Measurements from ENCODE around the gene RHOH.
A peak's percentile ranks its signal among the peaks of the same experiment; 100 is the strongest.

The RHOH gene

DNA sequence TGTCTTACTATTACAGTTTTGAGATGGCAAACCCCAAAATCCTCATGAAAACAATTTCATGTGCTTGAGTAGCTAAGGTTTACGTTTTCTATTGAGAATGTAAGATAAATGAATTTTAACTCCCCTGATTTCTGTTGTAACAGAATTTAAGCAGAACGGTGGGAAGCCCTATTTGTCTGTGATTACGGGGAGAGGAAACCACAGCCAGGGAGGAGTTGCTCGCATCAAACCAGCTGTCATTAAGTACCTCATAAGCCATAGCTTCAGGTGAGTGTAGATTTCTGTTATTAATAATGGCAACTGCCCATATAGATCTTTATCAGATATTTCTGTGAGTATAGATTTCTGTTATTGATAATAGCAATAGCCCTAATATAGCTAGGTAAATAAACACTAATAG is 44.2 kb upstream of the RHOH start:
- H3K23ac ChIP-seq (ENCODE audit: low read length in 2 of 2), result no peak overlapping the region
- H2AFZ ChIP-seq (ENCODE audit: low read depth, low read length), result no peak overlapping the region
- H3K9ac ChIP-seq (ENCODE audit: low read length), result no peak overlapping the region
- H3K4me1 ChIP-seq (ENCODE audit: control insufficient read depth, insufficient read depth, low read depth, low read length), result peaks cover 3% of the 10 kb centered on the region
- H2AK5ac ChIP-seq (ENCODE audit: low read length, severe bottlenecking), result no peak overlapping the region
- no peaks in the 10 kb centered on the region for H3K79me1 ChIP-seq (replicated peaks; ENCODE audit: low read length, poor library complexity, severe bottlenecking)
- H3K9me3 ChIP-seq (ENCODE audit: control insufficient read depth, low read length), result no peaks in the 10 kb centered on the region
- H2BK12ac ChIP-seq (ENCODE audit: low read length in 2 of 2), result no peak overlapping the region
- no peak overlapping the region for H4K91ac ChIP-seq (ENCODE audit: low read length)
- H3K4me3 ChIP-seq (ENCODE audit: insufficient read depth in 1 of 2, low read depth in 1 of 2, low read length in 2 of 2), result no peak overlapping the region
- DNase-seq, result no peak
- no peak overlapping the region for H4K8ac ChIP-seq (ENCODE audit: low read length)
- no peak overlapping the region for H2BK5ac ChIP-seq (ENCODE audit: low read depth, low read length, poor library complexity, severe bottlenecking)
- H2BK120ac ChIP-seq (ENCODE audit: low read depth, low read length), result no peak overlapping the region
- H3K36me3 ChIP-seq (ENCODE audit: control insufficient read depth in 1 of 2, insufficient read depth in 2 of 2, low read depth in 1 of 2, low read length in 2 of 2), result peaks cover 0 to 4% of the 10 kb centered on the region in 2 experiments
- H3K27ac ChIP-seq (ENCODE audit: low read length, poor library complexity, severe bottlenecking), result no peak overlapping the region
- H3K27me3 ChIP-seq (ENCODE audit: control insufficient read depth in 1 of 2, insufficient read depth in 1 of 2, low read length in 2 of 2), result no peaks in the 10 kb centered on the region
- no peak overlapping the region for H3K4ac ChIP-seq (ENCODE audit: low read depth in 1 of 2, low read length in 2 of 2)
- 95% methylated on average over 3 of the region's 4 CpGs for WGBS
- H3K4me2 ChIP-seq (ENCODE audit: low read length, poor library complexity, severe bottlenecking), result no peak overlapping the region
- no peak overlapping the region for H2BK15ac ChIP-seq (ENCODE audit: low read depth, poor library complexity, severe bottlenecking)
- H3K18ac ChIP-seq (ENCODE audit: low read depth in 1 of 2, low read length in 2 of 2), result no peak overlapping the region
- H3K14ac ChIP-seq (ENCODE audit: low read length in 2 of 2), result no peak overlapping the region

DNA sequence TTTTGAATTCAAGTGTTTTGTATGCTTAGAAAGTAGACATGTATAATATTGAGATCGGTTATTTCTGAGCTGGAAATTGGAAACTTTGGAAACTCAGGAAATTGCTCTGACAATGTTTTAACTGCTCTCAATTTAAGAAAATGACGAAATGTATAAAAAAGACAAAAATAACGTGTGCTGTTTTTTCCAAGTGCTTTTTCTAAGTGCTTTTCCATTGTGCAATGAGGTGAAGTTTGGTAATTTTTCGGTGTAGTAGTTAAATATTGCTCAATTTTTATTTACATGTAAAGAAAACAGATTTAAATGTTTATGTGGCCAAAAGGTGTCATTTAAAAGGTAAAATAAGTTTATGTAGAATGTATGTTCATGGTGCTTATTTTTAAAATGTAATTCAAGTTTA is 39.4 kb upstream of the RHOH start:
- H4K8ac ChIP-seq (ENCODE audit: low read length), result no peak overlapping the region
- peak; percentile 16 for DNase-seq
- no peak overlapping the region for H3K14ac ChIP-seq (ENCODE audit: low read length in 2 of 2)
- no peak overlapping the region for H2BK120ac ChIP-seq (ENCODE audit: low read depth, low read length)
- no peak overlapping the region for H3K4ac ChIP-seq (ENCODE audit: low read depth in 1 of 2, low read length in 2 of 2)
- H2AFZ ChIP-seq (ENCODE audit: low read depth, low read length), result no peak overlapping the region
- no peak overlapping the region for H2AK5ac ChIP-seq (ENCODE audit: low read length, severe bottlenecking)
- H3K9me3 ChIP-seq (ENCODE audit: control insufficient read depth, low read length), result no peaks in the 10 kb centered on the region
- no peak overlapping the region for H3K4me3 ChIP-seq (ENCODE audit: insufficient read depth in 1 of 2, low read depth in 1 of 2, low read length in 2 of 2)
- no peaks in the 10 kb centered on the region for H3K27me3 ChIP-seq (ENCODE audit: control insufficient read depth in 1 of 2, insufficient read depth in 1 of 2, low read length in 2 of 2)
- no peak overlapping the region for H3K9ac ChIP-seq (ENCODE audit: low read length)
- H2BK12ac ChIP-seq (ENCODE audit: low read length in 2 of 2), result no peak overlapping the region
- no peaks in the 10 kb centered on the region for H3K79me1 ChIP-seq (replicated peaks; ENCODE audit: low read length, poor library complexity, severe bottlenecking)
- no peak overlapping the region for H3K27ac ChIP-seq (ENCODE audit: low read length, poor library complexity, severe bottlenecking)
- no peaks in the 10 kb centered on the region for H3K36me3 ChIP-seq (ENCODE audit: control insufficient read depth in 1 of 2, insufficient read depth in 2 of 2, low read depth in 1 of 2, low read length in 2 of 2)
- H3K23ac ChIP-seq (ENCODE audit: low read length in 2 of 2), result no peak overlapping the region
- no peak overlapping the region for H2BK5ac ChIP-seq (ENCODE audit: low read depth, low read length, poor library complexity, severe bottlenecking)
- WGBS, result 80% methylated on average over 4 of the region's 4 CpGs
- no peaks in the 10 kb centered on the region for H3K4me1 ChIP-seq (ENCODE audit: control insufficient read depth, insufficient read depth, low read depth, low read length)
- H3K18ac ChIP-seq (ENCODE audit: low read depth in 1 of 2, low read length in 2 of 2), result no peak overlapping the region
- H3K4me2 ChIP-seq (ENCODE audit: low read length, poor library complexity, severe bottlenecking), result no peak overlapping the region
- no peak overlapping the region for H4K91ac ChIP-seq (ENCODE audit: low read length)
- no peak overlapping the region for H2BK15ac ChIP-seq (ENCODE audit: low read depth, poor library complexity, severe bottlenecking)

DNA sequence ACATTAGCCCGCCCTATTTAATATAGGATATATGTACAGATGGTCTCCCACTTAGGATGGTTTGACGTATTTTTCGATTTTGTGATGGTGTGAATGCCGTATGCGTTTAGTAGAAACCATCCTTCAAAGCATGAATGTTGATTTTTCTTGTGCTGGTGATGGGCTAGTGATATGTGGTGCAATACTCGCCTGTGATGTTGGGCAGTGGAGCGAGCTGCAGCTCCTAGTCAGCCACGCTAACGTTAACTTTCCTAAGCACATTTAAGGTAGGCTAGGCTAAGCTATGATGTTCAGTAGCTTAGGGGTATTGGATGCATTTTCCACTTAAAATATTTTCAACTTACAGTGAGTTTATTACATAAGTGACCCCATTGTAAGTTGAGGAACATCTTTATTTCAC is 36.6 kb upstream of the RHOH start:
- Histone ChIP-seq H3K18ac (ENCODE audit: low read depth in 1 of 2, low read length in 2 of 2) (no peak overlapping the region), H4K8ac (ENCODE audit: low read length) (no peak overlapping the region), H3K9me3 (ENCODE audit: control insufficient read depth, low read length) (no peaks in the 10 kb centered on the region), H2BK12ac (ENCODE audit: low read length in 2 of 2) (no peak overlapping the region), H3K4me2 (ENCODE audit: low read length, poor library complexity, severe bottlenecking) (no peak overlapping the region), H3K4me3 (ENCODE audit: insufficient read depth in 1 of 2, low read depth in 1 of 2, low read length in 2 of 2) (no peak overlapping the region), H3K23ac (ENCODE audit: low read length in 2 of 2) (no peak overlapping the region), H3K9ac (ENCODE audit: low read length) (no peak overlapping the region), H3K27me3 (ENCODE audit: control insufficient read depth in 1 of 2, insufficient read depth in 1 of 2, low read length in 2 of 2) (no peaks in the 10 kb centered on the region), H2BK15ac (ENCODE audit: low read depth, poor library complexity, severe bottlenecking) (no peak overlapping the region), H3K4ac (ENCODE audit: low read depth in 1 of 2, low read length in 2 of 2) (no peak overlapping the region), H3K27ac (ENCODE audit: low read length, poor library complexity, severe bottlenecking) (no peak overlapping the region), H2BK120ac (ENCODE audit: low read depth, low read length) (no peak overlapping the region), H3K36me3 (ENCODE audit: control insufficient read depth in 1 of 2, insufficient read depth in 2 of 2, low read depth in 1 of 2, low read length in 2 of 2) (no peaks in the 10 kb centered on the region), H2AK5ac (ENCODE audit: low read length, severe bottlenecking) (no peak overlapping the region), H3K4me1 (ENCODE audit: control insufficient read depth, insufficient read depth, low read depth, low read length) (no peaks in the 10 kb centered on the region), H2BK5ac (ENCODE audit: low read depth, low read length, poor library complexity, severe bottlenecking) (no peak overlapping the region), H4K91ac (ENCODE audit: low read length) (no peak overlapping the region), H3K14ac (ENCODE audit: low read length in 2 of 2) (no peak overlapping the region), H3K79me1 (replicated peaks; ENCODE audit: low read length, poor library complexity, severe bottlenecking) (no peaks in the 10 kb centered on the region), H2AFZ (ENCODE audit: low read depth, low read length) (no peak overlapping the region)
- WGBS, result 97% methylated on average over 9 of the region's 9 CpGs
- no peak for DNase-seq

DNA sequence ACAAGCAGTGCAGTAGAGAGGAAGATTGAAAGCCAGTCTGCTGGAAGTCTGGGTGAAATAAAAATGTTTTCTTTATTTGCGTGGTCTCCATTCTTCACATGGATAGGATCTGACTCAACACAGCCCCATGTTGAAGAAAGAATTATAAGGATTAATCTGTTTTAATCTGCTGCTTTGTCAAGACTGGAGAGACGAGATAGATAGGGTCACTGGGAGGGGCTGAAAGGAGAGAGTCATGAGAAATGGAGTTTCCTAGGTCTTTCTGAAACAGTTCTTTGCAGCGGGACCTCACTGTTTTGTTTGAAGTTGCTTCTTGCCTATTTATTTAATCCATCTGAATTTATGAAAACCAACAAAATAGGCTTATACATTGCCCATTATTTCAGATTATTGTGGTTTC is 32.4 kb upstream of the RHOH start:
- Histone ChIP-seq H3K23ac (ENCODE audit: low read length in 2 of 2) (no peak overlapping the region), H4K8ac (ENCODE audit: low read length) (no peak overlapping the region), H4K91ac (ENCODE audit: low read length) (no peak overlapping the region), H2BK120ac (ENCODE audit: low read depth, low read length) (no peak overlapping the region), H3K27me3 (ENCODE audit: control insufficient read depth in 1 of 2, insufficient read depth in 1 of 2, low read length in 2 of 2) (no peaks in the 10 kb centered on the region), H3K4me3 (ENCODE audit: insufficient read depth in 1 of 2, low read depth in 1 of 2, low read length in 2 of 2) (no peak overlapping the region), H2BK12ac (ENCODE audit: low read length in 2 of 2) (no peak overlapping the region), H3K9me3 (ENCODE audit: control insufficient read depth, low read length) (peaks cover 16% of the 10 kb centered on the region), H3K4me2 (ENCODE audit: low read length, poor library complexity, severe bottlenecking) (no peak overlapping the region), H2BK5ac (ENCODE audit: low read depth, low read length, poor library complexity, severe bottlenecking) (no peak overlapping the region), H2AK5ac (ENCODE audit: low read length, severe bottlenecking) (no peak overlapping the region), H2BK15ac (ENCODE audit: low read depth, poor library complexity, severe bottlenecking) (no peak overlapping the region), H3K4me1 (ENCODE audit: control insufficient read depth, insufficient read depth, low read depth, low read length) (no peaks in the 10 kb centered on the region), H3K79me1 (replicated peaks; ENCODE audit: low read length, poor library complexity, severe bottlenecking) (no peaks in the 10 kb centered on the region), H3K4ac (ENCODE audit: low read depth in 1 of 2, low read length in 2 of 2) (no peak overlapping the region), H3K27ac (ENCODE audit: low read length, poor library complexity, severe bottlenecking) (no peak overlapping the region), H2AFZ (ENCODE audit: low read depth, low read length) (no peak overlapping the region), H3K36me3 (ENCODE audit: control insufficient read depth in 1 of 2, insufficient read depth in 2 of 2, low read depth in 1 of 2, low read length in 2 of 2) (no peaks in the 10 kb centered on the region), H3K18ac (ENCODE audit: low read depth in 1 of 2, low read length in 2 of 2) (no peak overlapping the region), H3K9ac (ENCODE audit: low read length) (no peak overlapping the region), H3K14ac (ENCODE audit: low read length in 2 of 2) (no peak overlapping the region)
- 75% methylated on average over 2 of the region's 3 CpGs for WGBS
- no peak for DNase-seq

Measured in mesenchymal stem cell (in vitro differentiated cells and primary cell).